Gastrocnemius medialis (tissue), 4 donors: Measurements from ENCODE around the gene MIAT.

ENCODE experiments used
- POLR2A ChIP-seq, 2 donors: fragments of 450-650 bp; IDR thresholded peaks; one replicate each; pipeline ENCODE4 v1.6.1; 2017; ENCODE audit warnings: antibody characterized with exemption in 2 of 2, mild to moderate bottlenecking in 2 of 2, moderate library complexity in 2 of 2
- TF ChIP-seq, protein P1 (sequence below), 5 experiments: fragments of 450-650 bp in 3 of 5; fragments of 200-600 bp in 2 of 5; sonication (generic) in 2 of 5; IDR thresholded peaks in 4 of 5; conservative IDR thresholded peaks in 1 of 5; 1 replicate in 4 of 5; 2 replicates in 1 of 5; pipeline ENCODE4 v1.5.1; 2016 to 2019; ENCODE audit warnings: antibody characterized with exemption in 5 of 5, mild to moderate bottlenecking in 3 of 5, moderate library complexity in 3 of 5

DNA sequence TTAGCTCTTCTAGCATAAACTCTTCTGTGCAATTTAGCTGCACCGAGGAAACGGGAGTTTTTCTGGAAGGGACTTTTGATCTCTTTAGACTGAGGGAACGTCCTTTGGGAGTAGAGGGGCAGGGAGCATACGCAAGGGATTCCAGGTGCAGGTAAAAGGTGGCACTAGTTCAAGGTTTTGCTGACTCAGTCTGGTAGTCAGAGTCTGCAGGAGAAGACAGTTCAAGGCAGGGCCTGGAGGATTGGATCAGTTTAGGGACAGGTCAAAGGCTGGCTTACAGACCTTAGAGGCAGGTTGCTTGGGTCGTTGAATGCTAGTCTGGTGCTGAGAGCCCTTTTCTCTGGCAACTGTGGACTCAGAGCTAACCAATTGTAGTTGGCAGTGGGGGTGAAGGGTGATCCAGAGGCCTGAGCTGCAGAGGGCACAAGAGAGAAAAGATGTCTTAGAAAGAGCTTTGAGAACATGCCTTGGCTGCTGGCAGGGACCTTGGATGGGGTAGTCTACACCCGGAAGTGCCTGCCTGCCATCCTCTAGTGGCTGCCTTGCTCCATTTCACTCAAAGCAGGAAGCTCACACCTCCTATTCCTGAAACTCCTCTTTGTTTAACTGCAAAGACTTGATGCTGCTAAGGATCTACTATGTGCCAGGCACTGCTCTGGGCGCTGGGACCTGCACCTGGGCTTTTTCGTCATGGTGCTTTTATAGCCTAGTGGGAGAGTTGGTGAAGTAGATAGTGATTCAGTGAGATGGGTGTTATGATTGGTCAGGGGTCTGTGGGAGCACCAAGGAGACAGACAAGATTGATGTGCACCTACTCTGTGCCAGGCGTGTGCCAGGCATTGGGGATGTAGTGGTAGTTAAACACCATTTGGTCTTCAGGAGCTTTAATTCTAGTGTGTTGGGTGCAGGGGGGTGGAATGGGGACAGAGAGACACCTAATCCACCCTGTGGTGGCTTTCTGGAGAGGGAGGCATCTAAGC is 17.1 kb downstream of the MIAT start:
- TF ChIP-seq, protein P1, sequence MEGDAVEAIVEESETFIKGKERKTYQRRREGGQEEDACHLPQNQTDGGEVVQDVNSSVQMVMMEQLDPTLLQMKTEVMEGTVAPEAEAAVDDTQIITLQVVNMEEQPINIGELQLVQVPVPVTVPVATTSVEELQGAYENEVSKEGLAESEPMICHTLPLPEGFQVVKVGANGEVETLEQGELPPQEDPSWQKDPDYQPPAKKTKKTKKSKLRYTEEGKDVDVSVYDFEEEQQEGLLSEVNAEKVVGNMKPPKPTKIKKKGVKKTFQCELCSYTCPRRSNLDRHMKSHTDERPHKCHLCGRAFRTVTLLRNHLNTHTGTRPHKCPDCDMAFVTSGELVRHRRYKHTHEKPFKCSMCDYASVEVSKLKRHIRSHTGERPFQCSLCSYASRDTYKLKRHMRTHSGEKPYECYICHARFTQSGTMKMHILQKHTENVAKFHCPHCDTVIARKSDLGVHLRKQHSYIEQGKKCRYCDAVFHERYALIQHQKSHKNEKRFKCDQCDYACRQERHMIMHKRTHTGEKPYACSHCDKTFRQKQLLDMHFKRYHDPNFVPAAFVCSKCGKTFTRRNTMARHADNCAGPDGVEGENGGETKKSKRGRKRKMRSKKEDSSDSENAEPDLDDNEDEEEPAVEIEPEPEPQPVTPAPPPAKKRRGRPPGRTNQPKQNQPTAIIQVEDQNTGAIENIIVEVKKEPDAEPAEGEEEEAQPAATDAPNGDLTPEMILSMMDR (IDR thresholded peaks at IDR 0.05 in 4 of 5, conservative IDR thresholded peaks at IDR 0.05 in 1 of 5), result no peak
- no peak for TF ChIP-seq POLR2A (IDR thresholded peaks at IDR 0.05)
